HL-60 (cell line): ENCODE results near the gene TMPRSS6.
A peak's percentile ranks its signal among the peaks of the same experiment; 100 is the strongest.

ENCODE experiments used
- DNase-seq, 2 experiments: peaks; one replicate each; pipeline ENCODE4 v3.0.0-alpha.2; 2010 to 2020; ENCODE audit warnings: low read depth in 1 of 2, low spot score in 1 of 2
- H3K27ac ChIP-seq: fragments of 250-450 bp; sonication (Bioruptor Pico); replicated peaks from 2 replicates; pipeline ENCODE4 v1.5.1; 2020; ENCODE audit warnings: mild to moderate bottlenecking, moderate library complexity
- H3K27me3 ChIP-seq: fragments of 250-450 bp; sonication (Bioruptor Pico); 2 replicates; pipeline ENCODE4 v1.5.1; 2021; ENCODE audit warnings: mild to moderate bottlenecking, moderate library complexity; ENCODE audit not compliant: insufficient read depth, poor library complexity, severe bottlenecking
- H3K4me3 ChIP-seq: replicated peaks from 2 replicates; pipeline ENCODE4 v1.5.1; 2011; ENCODE audit warnings: mild to moderate bottlenecking, control low read depth, low read length; ENCODE audit not compliant: insufficient read depth
- CTCF ChIP-seq: IDR thresholded peaks from one replicate; pipeline ENCODE4 v1.5.1; 2011; ENCODE audit warnings: low read length, control low read depth, inconsistent platforms; ENCODE audit not compliant: insufficient read depth
- GABPA ChIP-seq: IDR thresholded peaks from 2 replicates; pipeline ENCODE4 v1.6.1; 2012; ENCODE audit warnings: low read depth
- POLR2AphosphoS5 ChIP-seq: IDR thresholded peaks from 2 replicates; pipeline ENCODE4 v1.6.1; 2012; ENCODE audit warnings: low read depth
- REST ChIP-seq: IDR thresholded peaks from 2 replicates; pipeline ENCODE4 v1.6.1; 2012; ENCODE audit warnings: low read depth; ENCODE audit not compliant: insufficient replicate concordance
- SPI1 ChIP-seq: IDR thresholded peaks from 2 replicates; pipeline ENCODE4 v1.6.1; 2012; ENCODE audit warnings: low read depth, mild to moderate bottlenecking, borderline replicate concordance

Gene TMPRSS6

DNA sequence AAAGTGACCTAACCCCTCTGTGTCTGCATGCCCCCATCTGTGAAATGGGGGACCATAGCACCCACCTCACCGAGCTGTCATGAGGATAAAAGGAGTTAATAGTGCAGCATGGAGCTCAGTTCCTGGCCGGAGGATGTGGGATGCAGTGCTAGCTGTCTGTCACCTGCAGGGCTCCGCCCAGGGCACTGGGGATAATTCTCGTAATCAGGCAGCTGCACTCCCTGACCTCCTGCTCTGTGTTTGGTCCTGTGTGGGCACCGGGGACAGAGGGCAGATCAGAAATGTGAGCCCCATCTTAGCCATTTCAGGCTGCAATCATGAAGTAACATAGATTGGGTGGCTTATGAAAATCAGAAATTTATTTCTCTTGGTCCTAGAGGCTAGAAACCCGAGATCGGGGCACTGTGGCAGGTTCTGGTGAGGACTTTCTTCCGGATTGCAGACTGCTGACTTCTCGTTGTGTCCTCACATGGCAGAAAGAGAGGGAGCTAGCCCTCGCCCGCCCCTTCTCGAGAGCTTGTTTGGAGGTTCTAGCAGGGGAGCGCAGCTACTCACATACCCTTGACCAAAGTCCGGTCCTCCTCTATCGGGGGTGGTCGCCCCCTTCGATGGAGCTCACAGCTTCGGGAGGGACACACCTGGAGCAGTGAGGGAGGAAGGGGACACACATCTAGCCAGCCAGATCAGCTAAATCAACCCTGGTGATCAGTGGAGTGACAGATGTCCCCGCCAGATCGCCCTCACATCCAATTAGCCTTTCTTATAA is 54.7 kb downstream of the TMPRSS6 start:
- Histone ChIP-seq H3K27ac (no peak overlapping the region), H3K4me3 (no peak overlapping the region), H3K27me3 (peaks cover 3% of the 10 kb centered on the region)
- no peak for DNase-seq
- no peak for TF ChIP-seq GABPA
- TF ChIP-seq CTCF, result no peak
- TF ChIP-seq POLR2AphosphoS5, result no peak
- TF ChIP-seq REST, result no peak
- TF ChIP-seq SPI1, result no peak

DNA sequence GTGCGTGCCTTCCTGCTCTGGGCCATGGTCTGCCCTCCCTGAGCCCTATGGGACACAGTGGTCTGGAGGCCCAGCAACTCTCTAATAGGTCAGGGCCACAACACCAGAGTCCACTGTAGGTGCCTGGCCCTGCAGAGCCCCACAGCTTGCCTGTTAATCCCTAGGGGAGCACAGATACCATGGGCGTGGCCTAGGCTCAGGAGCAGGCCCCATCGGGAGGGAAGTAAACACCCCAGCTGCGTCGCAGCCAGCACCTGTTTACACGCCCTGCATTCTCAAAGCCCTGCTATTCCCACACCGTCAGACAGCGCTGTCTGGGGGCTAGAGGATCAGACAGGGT is 55.5 kb downstream of the TMPRSS6 start:
- Histone ChIP-seq H3K4me3 (no peak overlapping the region), H3K27ac (no peak overlapping the region), H3K27me3 (peaks cover 3% of the 10 kb centered on the region)
- no peak for DNase-seq
- TF ChIP-seq SPI1, result no peak
- TF ChIP-seq POLR2AphosphoS5, result no peak
- TF ChIP-seq GABPA, result no peak
- no peak for TF ChIP-seq CTCF
- TF ChIP-seq REST, result no peak

DNA sequence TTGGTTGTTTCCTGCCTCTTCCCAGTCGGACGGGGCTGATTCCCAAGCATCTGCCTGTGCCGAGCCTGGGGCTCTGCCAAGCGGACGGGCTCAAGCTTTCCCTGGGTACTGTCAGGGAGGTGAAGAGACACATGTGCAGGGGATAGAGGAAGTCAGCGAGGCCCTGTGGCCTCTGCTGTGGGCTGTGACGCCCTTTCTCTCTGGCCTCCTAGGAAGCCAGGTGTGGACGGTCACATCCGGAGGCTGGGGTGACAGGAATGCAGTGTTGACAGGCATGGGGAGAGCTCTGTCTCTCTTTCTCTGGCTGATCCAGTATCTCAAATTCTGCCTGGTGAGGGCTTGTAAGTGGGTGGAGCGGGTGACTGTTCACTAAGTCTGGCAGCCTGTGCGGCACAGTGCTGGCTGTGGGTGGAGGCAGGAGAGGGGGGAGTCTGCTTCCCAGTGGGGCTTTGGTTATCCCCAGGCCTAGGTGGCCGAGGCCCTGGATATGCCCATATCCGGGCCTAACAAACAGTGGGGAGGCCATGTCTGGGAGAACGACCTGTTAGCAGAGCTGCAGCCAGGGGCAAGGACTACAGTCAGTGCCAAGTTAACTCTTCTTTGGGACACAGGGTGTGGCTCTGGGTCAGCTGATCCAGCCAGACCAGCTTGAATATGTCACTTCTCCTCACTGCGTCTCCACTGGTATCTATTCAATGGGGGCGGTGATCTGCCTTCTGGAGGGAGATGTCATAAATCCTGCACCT is 56.0 kb downstream of the TMPRSS6 start:
- no peak for DNase-seq
- no peak for TF ChIP-seq POLR2AphosphoS5
- TF ChIP-seq SPI1, result peak; percentile 36; the same call in 1 of the 2 replicates
- TF ChIP-seq GABPA, result no peak
- TF ChIP-seq REST, result no peak
- peaks cover 3% of the 10 kb centered on the region for H3K27me3 ChIP-seq

More for the DNA sequence above, 56.0 kb downstream of the TMPRSS6 start:
- Histone ChIP-seq H3K4me3 (no peak overlapping the region), H3K27ac (no peak overlapping the region)
